GM19328 (cell line): Measurements from ENCODE around the gene CLEC14A.

Source experiments
- ATAC-seq: cut with Tn5 transposase; IDR thresholded peaks from one replicate; pipeline ENCODE4 v1.9.1; 2021; ENCODE audit warnings: mild to moderate bottlenecking, moderate library complexity; ENCODE audit not compliant: unreplicated experiment

CLEC14A gene, protein sequence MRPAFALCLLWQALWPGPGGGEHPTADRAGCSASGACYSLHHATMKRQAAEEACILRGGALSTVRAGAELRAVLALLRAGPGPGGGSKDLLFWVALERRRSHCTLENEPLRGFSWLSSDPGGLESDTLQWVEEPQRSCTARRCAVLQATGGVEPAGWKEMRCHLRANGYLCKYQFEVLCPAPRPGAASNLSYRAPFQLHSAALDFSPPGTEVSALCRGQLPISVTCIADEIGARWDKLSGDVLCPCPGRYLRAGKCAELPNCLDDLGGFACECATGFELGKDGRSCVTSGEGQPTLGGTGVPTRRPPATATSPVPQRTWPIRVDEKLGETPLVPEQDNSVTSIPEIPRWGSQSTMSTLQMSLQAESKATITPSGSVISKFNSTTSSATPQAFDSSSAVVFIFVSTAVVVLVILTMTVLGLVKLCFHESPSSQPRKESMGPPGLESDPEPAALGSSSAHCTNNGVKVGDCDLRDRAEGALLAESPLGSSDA

DNA sequence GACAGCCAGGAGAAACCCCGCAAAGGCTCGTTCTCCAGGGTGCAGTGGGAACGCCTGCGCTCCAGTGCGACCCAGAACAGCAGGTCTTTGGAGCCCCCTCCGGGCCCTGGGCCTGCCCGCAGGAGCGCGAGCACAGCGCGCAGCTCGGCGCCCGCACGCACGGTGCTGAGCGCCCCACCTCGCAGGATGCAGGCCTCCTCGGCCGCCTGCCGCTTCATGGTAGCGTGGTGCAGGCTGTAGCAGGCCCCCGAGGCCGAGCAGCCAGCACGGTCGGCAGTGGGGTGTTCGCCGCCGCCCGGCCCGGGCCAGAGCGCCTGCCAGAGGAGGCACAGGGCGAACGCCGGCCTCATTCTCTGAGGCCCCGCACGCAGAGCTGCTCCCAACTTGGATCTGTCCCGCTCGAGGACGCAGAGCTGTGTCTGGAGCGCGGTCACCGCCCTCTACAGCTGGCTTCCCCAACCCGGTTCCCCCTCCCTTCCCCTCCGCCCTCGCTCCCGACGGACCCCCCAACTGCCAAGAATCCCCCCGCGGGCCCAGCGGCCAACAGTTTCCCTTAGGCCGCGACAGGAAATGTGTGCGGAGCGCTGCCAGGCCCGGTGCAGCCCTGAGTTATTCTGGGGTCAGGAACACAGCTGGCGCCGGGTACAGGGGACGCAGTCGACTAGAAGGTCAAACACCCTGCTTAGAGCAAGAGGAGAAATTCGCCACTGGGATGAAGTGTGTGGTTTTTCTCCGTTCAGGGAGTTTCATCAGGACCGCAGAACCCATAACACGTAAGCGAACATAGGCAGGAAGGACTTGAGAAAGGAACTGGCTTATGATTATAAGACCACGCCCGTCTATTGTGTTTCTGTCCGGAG, at the start of gene CLEC14A:
CLEC14A (minus strand) TSS at position 421 of the 860 bp plus-strand sequence; CDS start at position 350, 71 bp downstream.
- ATAC-seq, result no peak

DNA sequence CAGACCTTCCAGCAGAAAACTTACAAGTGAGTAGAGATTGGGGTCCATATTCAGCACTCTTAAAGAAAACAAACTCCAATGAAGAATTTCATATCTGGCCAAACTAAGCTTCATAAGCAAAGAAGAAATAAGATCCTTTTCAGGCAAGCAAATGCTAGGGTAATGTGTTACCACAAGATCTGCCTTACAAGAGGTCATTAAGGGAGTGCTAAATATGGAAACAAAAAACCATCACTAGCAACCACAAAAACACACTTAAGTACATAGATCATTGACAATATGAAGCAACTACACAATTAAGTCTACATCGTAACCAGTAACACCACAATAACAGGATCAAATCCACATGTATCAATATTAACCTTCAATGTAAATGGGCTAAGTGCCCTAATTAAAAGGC, 47.1 kb upstream of the CLEC14A start:
- no peak for ATAC-seq

DNA sequence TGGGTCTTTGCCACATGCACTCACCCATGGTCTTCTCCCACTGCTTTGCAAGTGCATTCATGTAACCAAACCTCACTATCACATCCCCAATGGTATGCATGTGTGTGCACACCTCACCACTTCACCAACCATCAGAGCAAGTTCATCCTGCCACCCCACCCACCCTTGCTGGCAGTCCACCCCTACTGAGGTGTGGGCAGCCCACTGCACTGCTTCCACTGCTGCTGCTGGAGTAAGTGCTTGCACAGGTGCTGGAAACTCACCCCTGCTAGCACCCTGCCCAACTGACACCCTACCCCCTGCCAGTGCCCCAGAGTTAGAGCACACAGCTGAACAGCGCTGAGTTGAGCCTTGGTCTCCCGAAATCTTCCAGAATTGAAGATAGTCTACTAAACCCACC, 46.1 kb upstream of the CLEC14A start:
- no peak for ATAC-seq

DNA sequence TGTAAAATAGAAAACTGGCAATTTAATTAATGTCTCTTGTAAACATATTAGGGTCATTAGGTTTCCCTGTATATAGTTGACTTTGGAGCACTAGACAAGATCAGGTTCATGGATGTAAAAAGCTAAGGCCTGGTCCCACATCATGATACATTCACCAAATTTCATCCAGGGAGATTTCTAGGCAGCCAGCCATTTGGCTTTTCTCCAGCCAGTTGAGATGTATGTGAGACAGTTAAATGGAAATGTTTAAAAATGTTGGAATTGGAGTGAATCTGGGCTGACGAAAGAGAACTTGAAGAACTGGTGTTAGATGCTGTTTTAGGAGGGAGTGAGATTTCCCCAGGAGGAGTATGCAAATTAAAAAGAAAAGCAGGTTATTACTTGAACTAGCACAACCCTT, 41.8 kb upstream of the CLEC14A start:
- ATAC-seq, result no peak

DNA sequence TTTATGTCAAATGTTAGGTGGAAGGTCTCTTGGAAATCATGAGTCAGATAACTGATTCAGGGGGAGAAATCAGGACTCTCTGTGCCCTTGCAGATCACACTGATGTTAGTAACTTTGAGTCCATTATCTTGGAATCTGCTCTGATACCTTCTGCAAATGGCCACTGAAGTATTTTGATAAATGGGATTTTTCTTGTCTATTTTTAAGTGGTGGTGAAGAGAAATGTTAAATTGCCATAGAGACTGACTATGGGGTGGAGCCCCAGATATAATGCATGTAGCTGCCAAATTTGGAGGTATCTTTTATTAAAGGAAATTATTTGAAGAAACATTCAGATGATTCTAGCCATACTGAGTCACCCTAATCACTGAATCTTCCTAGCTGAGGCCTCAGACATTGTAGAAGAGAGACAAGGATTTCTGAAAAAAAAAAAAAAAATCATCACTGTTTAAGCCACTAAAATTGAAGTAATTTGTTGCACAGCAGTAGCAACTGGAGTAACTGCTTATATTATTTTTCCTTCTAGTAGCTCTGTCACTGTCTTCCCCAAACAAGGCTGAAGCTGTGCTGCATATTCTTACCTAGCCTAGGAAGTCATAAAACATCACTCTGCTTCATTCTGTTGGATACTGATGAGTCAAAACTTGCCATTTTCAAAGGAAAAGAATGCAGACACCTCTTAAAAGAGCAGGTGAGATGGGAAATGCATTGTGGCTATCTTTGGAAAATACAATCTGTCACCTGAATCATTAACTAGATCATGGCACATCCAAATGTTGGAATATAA, 36.0 kb upstream of the CLEC14A start:
- ATAC-seq, result no peak

DNA sequence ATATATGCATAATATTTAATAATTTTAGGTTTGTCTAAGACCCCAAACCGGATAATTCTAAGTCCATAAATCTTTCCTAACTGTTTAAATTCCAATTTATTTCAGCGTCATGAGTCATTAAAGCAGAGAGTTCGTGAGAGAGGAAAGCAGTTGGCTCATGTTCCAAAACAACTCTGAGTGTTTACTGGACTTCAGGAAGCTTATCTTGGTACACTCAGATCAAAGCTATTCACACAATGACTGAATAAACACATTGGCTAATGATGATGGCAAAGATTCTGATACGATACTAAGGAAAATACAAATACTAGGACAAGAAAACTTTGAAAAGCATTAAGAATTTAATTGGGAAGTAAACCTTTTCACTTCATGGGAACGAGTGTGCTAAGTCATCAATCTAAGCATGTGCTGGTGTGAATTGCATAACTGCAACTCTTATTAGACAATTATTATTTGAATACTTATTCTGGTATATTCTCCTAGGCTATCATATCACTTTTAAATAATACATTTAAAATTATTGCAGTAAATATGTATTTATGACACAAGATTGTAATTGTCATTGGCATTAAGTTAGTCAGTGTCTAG, 34.8 kb upstream of the CLEC14A start:
- no peak for ATAC-seq

DNA sequence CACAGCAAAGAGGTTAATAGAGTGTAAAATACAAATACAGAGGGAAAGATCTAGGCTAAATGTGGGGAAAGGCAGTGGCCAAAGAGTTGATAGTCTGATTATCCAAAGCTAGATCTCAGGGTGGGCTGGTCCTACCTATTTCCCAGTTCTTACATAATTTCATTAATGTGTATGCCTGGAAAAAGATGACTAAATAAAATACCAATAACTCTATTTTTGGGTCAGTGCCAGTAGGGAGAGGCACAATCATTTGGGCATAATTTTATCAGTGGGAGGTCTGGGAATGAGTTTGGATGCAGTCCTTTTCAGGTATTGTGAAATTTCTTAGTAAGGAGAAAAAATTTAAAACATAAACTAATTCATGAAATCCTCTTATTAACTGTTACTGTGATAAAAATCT, 30.6 kb upstream of the CLEC14A start:
- ATAC-seq, result no peak

DNA sequence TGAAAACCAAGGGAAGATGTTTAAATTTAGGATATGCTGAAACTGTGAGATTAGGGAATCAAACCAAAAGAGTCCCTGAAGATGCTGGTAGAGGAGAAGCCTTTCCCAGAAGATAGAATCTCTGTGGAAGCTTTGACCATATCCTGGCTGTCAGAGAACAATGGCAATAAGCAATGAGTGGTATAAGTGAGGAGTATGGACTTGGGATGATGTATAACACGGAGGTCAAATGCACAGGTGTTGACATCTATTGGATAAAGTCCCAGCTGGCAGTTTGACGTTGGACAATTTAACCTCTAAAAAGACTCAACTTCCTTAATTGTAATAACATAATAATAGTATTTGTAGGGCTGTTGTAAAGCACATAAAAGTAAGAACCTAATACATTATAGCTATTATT, 30.1 kb upstream of the CLEC14A start:
- no peak for ATAC-seq

DNA sequence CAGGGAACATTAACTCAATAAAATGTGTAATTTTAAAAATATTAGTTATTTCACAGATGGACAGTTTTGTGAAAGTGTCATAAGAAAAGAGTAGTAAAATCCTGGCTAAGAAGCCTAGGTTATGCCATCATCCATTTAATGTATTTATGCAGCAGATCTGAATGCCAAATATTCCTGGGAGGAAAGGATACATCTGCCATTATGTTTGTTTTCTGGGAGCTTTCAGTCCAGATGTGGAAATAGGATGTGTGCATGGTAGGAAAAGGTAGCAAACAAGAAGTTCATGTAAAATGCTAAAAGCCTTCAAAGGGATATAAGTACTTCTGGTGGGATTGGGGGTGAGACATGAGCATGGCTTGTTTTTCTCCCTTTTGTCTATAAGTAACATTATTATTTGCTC, 27.0 kb upstream of the CLEC14A start:
- no peak for ATAC-seq

DNA sequence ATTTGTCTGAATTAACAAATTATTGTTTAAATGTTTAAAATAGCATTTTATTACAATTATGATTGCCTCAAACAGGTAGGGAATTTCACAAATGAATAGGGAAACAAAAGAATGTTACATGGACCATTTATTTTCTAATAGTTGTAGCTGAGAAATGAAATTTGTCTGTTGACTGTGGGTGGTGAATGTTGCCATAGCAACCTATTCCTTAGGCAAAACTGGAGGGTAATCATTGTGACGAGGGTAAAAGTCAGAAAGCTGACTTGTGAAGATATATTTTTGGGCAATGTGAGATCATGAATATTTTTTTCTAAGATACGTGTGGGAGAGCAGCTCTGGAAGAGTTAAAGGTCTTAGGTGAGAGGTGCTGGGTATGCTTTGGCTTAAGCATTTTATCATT, 24.2 kb upstream of the CLEC14A start:
- no peak for ATAC-seq

DNA sequence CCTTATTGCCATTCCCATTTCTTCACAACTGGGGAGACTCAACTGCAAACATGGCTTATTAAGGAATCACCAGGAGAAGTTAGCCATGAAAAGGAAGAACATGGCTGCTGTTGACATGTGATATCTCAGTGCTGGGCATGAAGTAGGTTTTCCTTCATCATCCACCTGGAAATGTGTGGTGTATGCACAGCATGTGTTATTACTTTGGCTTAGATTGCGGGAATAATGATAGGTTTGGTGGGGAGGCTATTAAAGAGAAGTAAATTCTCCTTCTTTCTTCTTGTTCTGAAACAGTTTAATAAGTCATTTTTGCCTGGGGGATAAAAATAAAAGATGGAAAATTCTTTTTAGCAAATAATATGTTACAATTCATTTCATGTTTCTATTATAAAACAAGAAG, 23.7 kb upstream of the CLEC14A start:
- ATAC-seq, result no peak

DNA sequence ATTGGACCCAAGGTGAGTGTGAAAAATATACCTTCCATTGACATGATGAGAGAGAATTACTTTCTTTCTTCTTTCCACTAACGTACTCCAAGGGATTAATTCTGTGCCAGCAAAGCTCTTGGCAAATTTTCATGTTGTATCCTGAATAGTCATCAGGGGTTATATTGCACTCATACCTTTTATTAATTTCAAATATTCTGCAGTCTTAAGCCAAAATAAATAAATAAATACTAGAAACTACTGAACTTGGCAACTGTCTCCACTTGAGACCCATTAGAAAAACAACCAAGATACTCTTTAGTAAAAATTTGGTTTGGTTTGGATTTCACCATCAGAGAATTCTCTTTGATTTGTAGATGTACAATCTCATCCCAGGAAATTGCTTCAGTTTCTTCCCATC, 22.1 kb upstream of the CLEC14A start:
- ATAC-seq, result no peak

DNA sequence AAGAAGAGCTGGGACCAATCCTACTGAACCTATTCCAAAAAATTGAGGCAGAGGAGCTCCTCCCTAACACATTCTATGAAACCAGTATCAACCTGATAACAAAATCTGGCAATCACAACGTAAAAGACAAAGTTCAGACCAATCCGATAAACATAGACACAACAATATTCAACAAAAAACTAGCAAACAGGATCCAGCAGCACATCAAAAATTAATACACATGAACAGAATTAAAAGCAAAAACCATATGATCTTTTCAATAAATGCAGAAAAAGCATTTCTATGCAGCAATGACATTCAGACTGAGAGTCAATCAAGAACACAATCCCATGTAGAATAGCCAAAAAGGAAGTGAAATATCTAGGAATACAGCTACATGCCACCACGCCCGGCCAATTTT, 7.0 kb upstream of the CLEC14A start:
- no peak for ATAC-seq

DNA sequence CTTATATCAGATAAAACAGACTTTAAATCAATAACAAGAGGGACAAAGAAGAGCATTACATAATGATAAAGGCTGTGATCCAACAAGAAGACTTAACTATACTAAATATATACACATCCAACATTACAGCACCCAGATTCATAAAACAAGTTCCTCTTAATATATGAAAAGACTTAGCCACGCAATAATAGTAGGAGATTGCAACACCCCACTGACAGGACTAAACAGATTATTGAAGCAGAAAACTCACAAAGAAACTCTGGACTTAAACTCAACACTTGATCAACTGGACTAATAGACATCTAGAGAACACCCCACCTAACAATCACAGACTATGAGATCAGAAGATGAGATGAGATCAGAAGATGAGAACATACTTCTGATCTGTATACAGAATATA, 5.7 kb upstream of the CLEC14A start:
- ATAC-seq, result no peak

DNA sequence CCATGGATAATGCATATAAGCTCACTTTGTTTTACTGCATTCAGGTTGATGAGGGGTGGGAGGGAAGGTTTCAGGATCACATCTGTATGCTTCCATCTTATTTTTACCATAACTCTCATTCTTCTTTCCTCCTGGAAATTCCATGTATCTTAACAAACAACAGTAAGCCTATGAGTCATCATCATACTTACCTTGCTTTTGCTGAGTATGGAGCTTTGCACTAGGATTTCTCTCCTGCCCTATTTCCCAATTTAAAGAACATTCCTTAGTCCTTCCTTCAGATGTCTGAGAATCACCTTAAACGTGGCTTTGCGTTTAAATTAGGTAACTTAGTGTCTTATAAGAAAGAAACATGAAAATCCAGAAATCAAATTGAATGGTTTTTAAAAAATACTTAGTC, 1.6 kb upstream of the CLEC14A start:
- ATAC-seq, result no peak

DNA sequence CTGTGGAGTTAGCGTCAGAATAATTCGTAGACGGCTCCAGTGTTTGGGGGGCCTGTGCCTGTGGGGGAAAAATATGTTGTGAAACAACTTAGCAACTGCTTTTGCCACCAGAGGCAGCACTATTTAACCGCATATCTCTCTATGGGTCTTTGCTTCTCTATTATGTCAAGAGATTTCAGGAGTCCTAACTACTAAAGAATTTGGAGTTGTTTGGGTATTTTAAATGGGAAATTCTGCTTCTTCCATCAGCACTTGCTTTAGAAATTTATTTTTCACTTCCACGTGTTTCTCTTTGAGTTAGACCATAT, 594 bp upstream of the CLEC14A start:
- no peak for ATAC-seq

DNA sequence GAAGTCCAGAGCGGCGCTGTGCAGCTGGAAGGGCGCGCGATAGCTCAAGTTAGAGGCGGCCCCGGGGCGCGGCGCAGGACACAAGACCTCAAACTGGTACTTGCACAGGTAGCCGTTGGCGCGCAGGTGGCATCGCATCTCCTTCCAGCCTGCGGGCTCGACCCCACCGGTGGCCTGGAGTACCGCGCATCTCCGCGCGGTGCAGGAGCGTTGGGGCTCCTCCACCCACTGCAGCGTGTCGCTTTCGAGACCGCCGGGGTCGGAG, 553 bp downstream of the CLEC14A start:
- ATAC-seq, result no peak

DNA sequence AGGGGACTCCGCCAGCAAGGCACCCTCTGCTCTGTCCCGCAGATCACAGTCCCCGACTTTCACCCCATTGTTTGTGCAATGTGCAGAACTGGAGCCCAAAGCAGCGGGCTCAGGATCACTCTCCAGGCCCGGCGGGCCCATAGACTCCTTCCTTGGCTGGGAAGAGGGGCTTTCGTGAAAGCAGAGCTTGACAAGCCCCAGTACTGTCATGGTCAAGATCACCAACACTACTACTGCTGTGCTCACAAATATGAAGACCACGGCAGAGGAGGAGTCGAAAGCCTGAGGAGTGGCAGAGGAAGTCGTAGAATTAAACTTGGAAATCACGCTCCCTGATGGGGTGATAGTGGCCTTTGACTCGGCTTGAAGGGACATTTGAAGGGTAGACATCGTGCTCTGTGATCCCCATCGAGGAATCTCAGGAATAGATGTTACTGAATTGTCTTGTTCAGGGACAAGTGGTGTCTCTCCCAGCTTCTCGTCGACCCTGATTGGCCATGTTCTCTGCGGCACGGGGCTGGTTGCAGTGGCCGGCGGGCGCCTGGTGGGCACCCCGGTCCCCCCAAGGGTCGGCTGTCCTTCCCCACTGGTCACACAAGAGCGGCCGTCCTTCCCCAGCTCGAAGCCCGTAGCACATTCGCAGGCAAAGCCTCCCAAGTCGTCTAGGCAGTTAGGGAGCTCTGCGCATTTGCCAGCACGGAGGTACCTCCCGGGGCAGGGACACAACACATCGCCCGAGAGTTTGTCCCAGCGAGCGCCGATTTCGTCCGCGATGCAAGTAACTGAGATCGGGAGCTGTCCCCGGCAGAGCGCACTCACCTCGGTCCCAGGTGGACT, 1.1 kb downstream of the CLEC14A start:
- ATAC-seq, result no peak

DNA sequence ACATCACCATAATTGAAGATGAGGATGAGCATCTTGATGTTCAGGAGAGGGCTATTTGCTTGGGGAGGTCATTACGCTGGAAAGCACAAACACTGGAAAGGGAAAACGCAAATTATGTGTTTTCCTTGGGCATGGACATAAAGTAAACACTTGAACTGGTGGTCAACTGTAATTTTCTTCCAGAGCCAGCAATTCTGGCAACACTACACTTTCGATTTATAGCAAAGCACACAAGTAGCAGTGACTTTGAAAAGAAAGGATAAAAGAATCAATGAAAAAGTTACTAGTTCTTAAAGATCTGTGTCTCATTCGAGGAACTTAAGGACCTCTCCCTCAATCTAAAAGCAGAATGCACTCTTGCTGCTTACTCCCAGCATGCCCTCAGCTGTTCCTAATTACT, 2.2 kb downstream of the CLEC14A start:
- ATAC-seq, result no peak

DNA sequence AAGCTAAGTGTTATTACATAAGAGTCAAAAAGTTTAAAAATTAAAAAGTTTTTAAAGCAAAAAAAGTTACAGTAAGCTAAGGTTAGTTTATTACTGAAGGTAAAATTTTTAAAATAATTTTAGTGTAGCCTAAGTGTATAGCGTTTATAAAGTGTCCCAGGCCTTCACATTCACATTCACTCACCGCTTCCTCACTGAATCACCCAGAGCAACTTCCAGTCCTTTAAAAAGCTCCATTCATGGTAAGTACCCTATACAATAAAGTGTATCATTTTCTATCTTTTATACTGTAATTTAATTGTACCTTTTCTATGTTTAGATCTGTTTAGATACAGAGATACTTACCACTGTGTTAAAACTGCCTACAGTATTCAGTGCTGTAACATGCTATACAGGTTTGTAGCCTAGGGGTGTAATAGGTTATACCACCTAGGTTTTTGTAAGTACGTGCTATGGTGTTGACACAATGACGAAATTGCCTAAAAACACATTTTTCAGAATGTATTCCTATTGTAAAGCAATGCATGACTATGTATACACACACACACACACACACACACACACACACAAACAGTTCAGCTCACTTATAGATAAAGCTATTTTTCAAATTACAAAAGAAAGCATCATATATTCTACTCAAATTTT, 3.7 kb downstream of the CLEC14A start:
- no peak for ATAC-seq
